HG02884 (cell line): ENCODE data around the gene DYNC1H1.
A peak's percentile ranks its signal among the peaks of the same experiment; 100 is the strongest.

Experiments
- ATAC-seq: cut with Tn5 transposase; IDR thresholded peaks from one replicate; pipeline ENCODE4 v1.9.1; 2021; ENCODE audit warnings: mild to moderate bottlenecking, moderate library complexity; ENCODE audit not compliant: unreplicated experiment

Gene DYNC1H1

GRCh38 chr14:101939646-101940170, 24.7 kb upstream of the DYNC1H1 start:
- ATAC-seq, result no peak

DNA sequence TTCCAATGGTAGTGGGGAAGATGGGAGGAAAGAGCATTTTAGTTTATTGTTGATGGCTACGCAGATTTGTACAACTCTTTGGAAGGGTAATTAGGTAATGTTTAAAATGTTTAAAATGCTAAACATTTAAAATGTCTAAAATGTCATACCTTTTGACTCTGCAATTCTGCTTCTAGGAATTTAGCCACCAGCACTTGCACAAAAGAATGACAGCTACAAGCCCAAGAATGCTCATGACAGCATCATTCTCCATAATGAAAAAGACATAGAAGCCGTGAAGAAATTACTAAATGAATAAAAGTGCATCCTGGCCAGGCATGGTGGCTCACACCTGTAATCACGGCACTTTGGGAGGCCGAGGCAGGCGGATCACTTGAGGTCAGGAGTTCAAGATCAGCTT, 19.9 kb upstream of the DYNC1H1 start:
- ATAC-seq, result no peak

DNA sequence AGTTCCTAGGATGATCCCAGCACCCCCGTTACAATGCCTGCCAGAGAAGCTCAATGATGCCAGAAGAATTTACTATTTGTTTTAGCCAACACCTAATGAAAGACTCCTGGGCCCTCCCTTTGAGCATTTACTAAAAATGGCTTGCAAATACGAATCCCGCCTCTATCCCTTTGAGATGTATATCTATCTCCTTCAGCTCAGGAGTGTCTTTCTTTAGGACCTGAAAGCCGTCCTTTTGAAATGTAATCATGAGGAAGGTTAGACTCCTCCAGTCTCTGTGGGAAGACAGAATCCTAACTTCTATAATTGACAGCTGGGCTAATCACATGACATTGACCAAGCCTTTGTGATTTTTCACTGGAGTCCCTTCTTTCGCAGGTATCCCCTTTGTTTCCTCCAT, 19.2 kb upstream of the DYNC1H1 start:
- no peak for ATAC-seq

- no peak for ATAC-seq
Measured at GRCh38 chr14:101947577-101947903, 16.8 kb upstream of the DYNC1H1 start.

GRCh38 chr14:101947904-101948665, 16.3 kb upstream of the DYNC1H1 start:
- peak; percentile 97 for ATAC-seq

- ATAC-seq, result no peak
Measured at GRCh38 chr14:101948666-101949216, 15.6 kb upstream of the DYNC1H1 start.

GRCh38 chr14:101950100-101950499, 14.3 kb upstream of the DYNC1H1 start:
- no peak for ATAC-seq

GRCh38 chr14:101950516-101951215, 13.7 kb upstream of the DYNC1H1 start:
- no peak for ATAC-seq

GRCh38 chr14:101953151-101953550, 11.2 kb upstream of the DYNC1H1 start:
- no peak for ATAC-seq

- no peak for ATAC-seq
Measured at GRCh38 chr14:101954501-101954900, 9.9 kb upstream of the DYNC1H1 start.

- no peak for ATAC-seq
Measured at GRCh38 chr14:101955695-101956161, 8.6 kb upstream of the DYNC1H1 start.

DNA sequence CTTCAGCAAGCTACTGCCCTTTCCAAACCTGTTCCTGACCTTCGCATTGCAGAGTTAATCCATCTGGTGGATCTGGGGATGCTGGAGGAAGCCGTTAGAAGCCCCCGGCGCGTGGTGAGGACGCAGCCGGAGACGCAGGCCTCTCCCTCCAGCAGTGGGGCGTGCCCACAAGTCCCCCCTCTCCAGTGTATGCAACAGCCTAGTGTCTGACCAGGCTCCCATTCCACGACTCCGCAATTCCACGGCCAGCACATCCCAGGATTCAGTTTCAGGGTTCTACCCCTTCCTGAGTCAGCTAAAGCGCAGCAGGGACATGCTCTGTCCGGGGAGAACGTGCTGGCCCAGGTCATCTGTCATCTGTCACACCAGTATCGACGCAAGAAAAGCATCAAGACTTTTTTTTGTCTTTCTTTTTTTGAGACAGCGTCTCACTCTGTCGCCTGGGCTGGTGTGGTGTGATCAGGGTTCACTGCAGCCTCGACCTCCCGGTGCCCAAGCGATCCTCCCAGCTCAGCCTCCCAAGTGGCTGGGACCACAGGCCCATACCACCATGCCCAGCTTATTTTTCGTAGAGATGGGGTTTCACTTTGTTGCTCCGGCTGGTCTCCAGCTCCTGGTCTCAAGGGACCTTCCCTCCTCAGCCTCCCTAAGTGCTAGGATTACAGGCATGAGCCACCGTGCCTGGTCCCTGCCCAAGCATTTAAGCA, 8.0 kb upstream of the DYNC1H1 start:
- no peak for ATAC-seq

- ATAC-seq, result no peak
Measured at GRCh38 chr14:101957406-101958234, 6.8 kb upstream of the DYNC1H1 start.

DNA sequence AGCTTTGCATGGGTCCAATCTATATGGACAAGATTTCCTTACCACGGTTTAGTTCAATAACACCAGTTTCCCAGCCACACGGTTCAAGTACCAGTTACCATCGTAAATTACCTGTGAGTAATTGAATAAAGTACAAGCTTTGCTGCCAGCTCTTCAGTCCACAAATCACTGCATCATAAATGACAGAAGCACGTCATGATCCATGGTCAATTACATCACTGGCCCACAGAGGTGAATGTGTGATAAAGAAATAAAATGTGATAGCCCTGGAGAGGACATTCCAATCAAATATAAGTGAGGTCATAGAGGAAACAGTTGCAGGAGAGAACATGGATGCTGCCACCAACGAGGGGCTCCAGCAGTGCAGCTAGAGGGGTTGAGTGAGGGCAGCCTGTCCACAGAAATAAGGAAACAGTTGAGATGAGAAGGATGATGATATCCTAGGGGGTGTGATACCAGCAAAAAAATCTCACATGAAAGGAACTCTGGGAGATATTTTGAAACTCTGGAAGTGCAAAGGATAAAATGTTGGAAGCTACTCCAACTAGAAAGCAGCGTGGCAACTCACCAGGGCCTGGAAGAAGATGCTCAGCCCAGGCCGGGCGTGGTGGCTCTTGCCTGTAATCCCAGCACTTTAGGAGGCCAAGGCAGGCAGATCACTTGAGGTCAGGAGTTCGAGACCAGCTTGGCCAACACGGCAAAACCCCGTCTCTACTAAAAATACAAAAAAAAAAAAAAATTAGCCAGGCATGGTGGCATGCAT, 5.8 kb upstream of the DYNC1H1 start:
- ATAC-seq, result no peak

DNA sequence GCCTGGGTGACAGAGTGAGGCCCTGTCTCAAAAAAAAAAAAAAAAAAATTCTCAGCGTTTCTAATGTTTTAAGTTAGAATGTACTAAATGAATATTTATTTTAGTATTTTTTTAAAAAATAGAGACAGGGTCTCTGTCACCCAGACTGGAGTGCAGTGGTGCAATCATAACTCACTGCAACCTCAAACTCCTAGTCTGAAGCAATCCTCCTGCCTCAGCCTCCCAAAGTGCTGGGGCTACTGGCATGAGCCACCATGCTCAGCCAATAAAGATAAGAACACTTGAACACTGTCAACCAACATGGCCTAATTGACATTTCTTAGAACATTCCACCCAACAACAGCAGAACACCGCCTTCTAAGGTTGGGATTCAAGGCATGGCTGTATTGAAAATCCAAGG, 5.1 kb upstream of the DYNC1H1 start:
- ATAC-seq, result no peak

DNA sequence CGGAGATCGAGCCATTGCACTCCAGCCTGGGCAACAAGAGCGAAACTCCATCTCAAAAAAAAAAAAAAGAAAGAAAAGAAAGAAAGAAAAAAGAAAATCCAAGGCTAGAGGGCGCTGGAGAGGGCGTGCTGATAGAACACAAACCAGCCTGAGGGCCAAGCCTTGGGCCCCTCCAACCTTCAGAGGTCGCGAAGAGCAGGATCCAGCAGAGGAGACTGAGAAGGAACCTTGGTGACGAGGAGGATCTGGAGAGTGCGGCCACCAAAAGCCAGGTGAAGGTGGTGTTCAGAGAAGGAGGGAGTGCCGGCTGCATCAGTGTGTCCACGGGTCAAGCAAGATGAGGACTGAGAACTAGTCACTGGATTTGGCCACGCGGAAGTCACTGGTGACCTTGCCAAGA, 4.1 kb upstream of the DYNC1H1 start:
- no peak for ATAC-seq

GRCh38 chr14:101961011-101961721, 3.2 kb upstream of the DYNC1H1 start:
- ATAC-seq, result no peak

- ATAC-seq, result no peak
Measured at GRCh38 chr14:101961746-101962502, 2.4 kb upstream of the DYNC1H1 start.
